ENCODE measurements around the gene KRTAP4-12.
"Not testable (repeated sequence)": the region's sequence is repeated elsewhere in the genome, so short reads cannot be mapped to it uniquely, and the experiment has no call there.

The KRTAP4-12 gene

GRCh38 chr17:41084100-41084856 lies 39.7 kb downstream of the KRTAP4-12 start, which contains the start of gene KRTAP4-7:
Gene KRTAP4-7, plus strand, starts transcription at chr17:41084150. Its CDS starts 57 bp downstream, at chr17:41084207.
- not testable (repeated sequence) for DNase-seq

- DNase-seq, result not testable (repeated sequence)
Measured at GRCh38 chr17:41083427-41083826, 40.6 kb downstream of the KRTAP4-12 start.

- DNase-seq, result peak; percentile 45
Measured at GRCh38 chr17:41082626-41083025, 41.4 kb downstream of the KRTAP4-12 start.

GRCh38 chr17:41076788-41077187 lies 47.2 kb downstream of the KRTAP4-12 start:
- DNase-seq, result no peak

GRCh38 chr17:41073676-41074075 lies 50.3 kb downstream of the KRTAP4-12 start:
- DNase-seq, result no peak
